Measurements from ENCODE around the gene DARS2. TPM values are rescaled to one million over a fixed set of nuclear protein-coding genes. Genes with fewer than 3 reads are reported as not detected.

Gene DARS2
- total and polyA plus RNA-seq, 10 of the 15 experiments (the other 5 are each of a cell fraction or from before 2014, with no cell fraction given): 23.9 to 69.7 (median 37.3) TPM

DNA sequence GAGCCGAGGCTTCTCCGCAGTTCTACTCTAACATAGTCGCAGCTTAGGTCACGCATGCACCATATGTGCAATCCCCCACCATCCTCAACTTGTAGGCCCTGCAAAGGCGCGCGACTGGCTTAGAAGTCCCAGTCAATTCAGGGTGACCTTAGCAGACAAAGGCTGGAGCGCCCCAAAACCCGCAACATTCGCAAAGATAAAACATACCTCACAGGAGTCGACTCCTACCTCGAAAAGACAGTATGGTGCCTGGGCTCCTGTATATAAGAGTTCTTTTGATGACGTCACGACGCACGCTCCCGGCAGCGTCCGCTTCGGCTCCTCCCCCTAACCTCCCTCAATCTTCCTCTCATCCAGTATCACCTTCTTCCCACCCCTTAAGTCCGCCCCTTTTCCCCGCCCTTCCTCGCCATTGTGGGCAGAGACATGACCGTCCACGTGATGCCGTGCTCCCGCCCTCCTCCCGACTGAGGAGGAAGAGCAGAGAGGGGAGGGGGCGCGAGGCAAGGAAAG, 43.3 kb downstream of the DARS2 start, which contains the start of gene GAS5 (continued):
- TF ChIP-seq, protein P1, sequence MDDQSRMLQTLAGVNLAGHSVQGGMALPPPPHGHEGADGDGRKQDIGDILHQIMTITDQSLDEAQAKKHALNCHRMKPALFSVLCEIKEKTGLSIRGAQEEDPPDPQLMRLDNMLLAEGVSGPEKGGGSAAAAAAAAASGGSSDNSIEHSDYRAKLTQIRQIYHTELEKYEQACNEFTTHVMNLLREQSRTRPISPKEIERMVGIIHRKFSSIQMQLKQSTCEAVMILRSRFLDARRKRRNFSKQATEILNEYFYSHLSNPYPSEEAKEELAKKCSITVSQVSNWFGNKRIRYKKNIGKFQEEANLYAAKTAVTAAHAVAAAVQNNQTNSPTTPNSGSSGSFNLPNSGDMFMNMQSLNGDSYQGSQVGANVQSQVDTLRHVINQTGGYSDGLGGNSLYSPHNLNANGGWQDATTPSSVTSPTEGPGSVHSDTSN (IDR thresholded peaks at IDR 0.05; ENCODE audit: insufficient replicate concordance, low read depth, low read length): peak; percentile 51
- TF ChIP-seq, protein P2, sequence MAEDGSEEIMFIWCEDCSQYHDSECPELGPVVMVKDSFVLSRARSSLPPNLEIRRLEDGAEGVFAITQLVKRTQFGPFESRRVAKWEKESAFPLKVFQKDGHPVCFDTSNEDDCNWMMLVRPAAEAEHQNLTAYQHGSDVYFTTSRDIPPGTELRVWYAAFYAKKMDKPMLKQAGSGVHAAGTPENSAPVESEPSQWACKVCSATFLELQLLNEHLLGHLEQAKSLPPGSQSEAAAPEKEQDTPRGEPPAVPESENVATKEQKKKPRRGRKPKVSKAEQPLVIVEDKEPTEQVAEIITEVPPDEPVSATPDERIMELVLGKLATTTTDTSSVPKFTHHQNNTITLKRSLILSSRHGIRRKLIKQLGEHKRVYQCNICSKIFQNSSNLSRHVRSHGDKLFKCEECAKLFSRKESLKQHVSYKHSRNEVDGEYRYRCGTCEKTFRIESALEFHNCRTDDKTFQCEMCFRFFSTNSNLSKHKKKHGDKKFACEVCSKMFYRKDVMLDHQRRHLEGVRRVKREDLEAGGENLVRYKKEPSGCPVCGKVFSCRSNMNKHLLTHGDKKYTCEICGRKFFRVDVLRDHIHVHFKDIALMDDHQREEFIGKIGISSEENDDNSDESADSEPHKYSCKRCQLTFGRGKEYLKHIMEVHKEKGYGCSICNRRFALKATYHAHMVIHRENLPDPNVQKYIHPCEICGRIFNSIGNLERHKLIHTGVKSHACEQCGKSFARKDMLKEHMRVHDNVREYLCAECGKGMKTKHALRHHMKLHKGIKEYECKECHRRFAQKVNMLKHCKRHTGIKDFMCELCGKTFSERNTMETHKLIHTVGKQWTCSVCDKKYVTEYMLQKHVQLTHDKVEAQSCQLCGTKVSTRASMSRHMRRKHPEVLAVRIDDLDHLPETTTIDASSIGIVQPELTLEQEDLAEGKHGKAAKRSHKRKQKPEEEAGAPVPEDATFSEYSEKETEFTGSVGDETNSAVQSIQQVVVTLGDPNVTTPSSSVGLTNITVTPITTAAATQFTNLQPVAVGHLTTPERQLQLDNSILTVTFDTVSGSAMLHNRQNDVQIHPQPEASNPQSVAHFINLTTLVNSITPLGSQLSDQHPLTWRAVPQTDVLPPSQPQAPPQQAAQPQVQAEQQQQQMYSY (CRISPR knock-in tag; IDR thresholded peaks at IDR 0.05): 0 out of 2 replicates have a peak, but pooled peaks have one; percentile 38
- TF ChIP-seq RB1 (IDR thresholded peaks at IDR 0.05; ENCODE audit: borderline replicate concordance): peak; percentile 87; the same call in 1 of the 2 replicates
- no peak for TF ChIP-seq SREBF2 (IDR thresholded peaks at IDR 0.05; ENCODE audit: low read length)
- TF ChIP-seq PAX8 (IDR thresholded peaks at IDR 0.05): peak; percentile 28; the same call in 1 of the 2 replicates
- no peak for TF ChIP-seq EP300 (IDR thresholded peaks at IDR 0.05; ENCODE audit: borderline replicate concordance in 1 of 2, control insufficient read depth in 1 of 2, low read depth in 2 of 2, low read length in 2 of 2)
- TF ChIP-seq POLR2AphosphoS5 (IDR thresholded peaks at IDR 0.05; ENCODE audit: low read length): peak; percentile 100
- TF ChIP-seq ZNF217 (IDR thresholded peaks at IDR 0.05): no peak; the same call in 1 of the 2 replicates
- TF ChIP-seq MYC (IDR thresholded peaks at IDR 0.05; ENCODE audit: insufficient read depth, insufficient read length, insufficient replicate concordance, low read length, severe bottlenecking): peak; percentile 99
- peak; percentile 99 for TF ChIP-seq CBFB (IDR thresholded peaks at IDR 0.05; ENCODE audit: low read depth)
- TF ChIP-seq GABPA (IDR thresholded peaks at IDR 0.05; ENCODE audit: low read depth): no peak
- peak; percentile 76 for TF ChIP-seq KLF5 (IDR thresholded peaks at IDR 0.05; ENCODE audit: partially characterized antibody)
- TF ChIP-seq ZNF622 (IDR thresholded peaks at IDR 0.05): no peak
- TF ChIP-seq RAD51 (IDR thresholded peaks at IDR 0.05): peak; percentile 96
- TF ChIP-seq NFXL1 (IDR thresholded peaks at IDR 0.05; ENCODE audit: borderline replicate concordance): no peak
- TF ChIP-seq BACH1 (IDR thresholded peaks at IDR 0.05; ENCODE audit: borderline replicate concordance): peak; percentile 94
- TF ChIP-seq, protein P3, sequence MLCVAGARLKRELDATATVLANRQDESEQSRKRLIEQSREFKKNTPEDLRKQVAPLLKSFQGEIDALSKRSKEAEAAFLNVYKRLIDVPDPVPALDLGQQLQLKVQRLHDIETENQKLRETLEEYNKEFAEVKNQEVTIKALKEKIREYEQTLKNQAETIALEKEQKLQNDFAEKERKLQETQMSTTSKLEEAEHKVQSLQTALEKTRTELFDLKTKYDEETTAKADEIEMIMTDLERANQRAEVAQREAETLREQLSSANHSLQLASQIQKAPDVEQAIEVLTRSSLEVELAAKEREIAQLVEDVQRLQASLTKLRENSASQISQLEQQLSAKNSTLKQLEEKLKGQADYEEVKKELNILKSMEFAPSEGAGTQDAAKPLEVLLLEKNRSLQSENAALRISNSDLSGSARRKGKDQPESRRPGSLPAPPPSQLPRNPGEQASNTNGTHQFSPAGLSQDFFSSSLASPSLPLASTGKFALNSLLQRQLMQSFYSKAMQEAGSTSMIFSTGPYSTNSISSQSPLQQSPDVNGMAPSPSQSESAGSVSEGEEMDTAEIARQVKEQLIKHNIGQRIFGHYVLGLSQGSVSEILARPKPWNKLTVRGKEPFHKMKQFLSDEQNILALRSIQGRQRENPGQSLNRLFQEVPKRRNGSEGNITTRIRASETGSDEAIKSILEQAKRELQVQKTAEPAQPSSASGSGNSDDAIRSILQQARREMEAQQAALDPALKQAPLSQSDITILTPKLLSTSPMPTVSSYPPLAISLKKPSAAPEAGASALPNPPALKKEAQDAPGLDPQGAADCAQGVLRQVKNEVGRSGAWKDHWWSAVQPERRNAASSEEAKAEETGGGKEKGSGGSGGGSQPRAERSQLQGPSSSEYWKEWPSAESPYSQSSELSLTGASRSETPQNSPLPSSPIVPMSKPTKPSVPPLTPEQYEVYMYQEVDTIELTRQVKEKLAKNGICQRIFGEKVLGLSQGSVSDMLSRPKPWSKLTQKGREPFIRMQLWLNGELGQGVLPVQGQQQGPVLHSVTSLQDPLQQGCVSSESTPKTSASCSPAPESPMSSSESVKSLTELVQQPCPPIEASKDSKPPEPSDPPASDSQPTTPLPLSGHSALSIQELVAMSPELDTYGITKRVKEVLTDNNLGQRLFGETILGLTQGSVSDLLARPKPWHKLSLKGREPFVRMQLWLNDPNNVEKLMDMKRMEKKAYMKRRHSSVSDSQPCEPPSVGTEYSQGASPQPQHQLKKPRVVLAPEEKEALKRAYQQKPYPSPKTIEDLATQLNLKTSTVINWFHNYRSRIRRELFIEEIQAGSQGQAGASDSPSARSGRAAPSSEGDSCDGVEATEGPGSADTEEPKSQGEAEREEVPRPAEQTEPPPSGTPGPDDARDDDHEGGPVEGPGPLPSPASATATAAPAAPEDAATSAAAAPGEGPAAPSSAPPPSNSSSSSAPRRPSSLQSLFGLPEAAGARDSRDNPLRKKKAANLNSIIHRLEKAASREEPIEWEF (IDR thresholded peaks at IDR 0.05; ENCODE audit: insufficient replicate concordance, low read depth, low read length): no peak
- no peak for TF ChIP-seq NR2C1 (IDR thresholded peaks at IDR 0.05)
- TF ChIP-seq SMAD1 (IDR thresholded peaks at IDR 0.05; ENCODE audit: low read depth, partially characterized antibody): peak; percentile 95
- TF ChIP-seq USF2 (IDR thresholded peaks at IDR 0.05; ENCODE audit: borderline replicate concordance, low read depth, low read length): peak; percentile 76

Data from GM12878 (cell line).